HG03520 (cell line): ENCODE results near the gene TIFAB.
"Not testable (repeated sequence)": the region's sequence is repeated elsewhere in the genome, so short reads cannot be mapped to it uniquely, and the experiment has no call there.

ENCODE experiments used
- ATAC-seq: cut with Tn5 transposase; IDR thresholded peaks from one replicate; pipeline ENCODE4 v1.9.1; 2021; ENCODE audit warnings: mild to moderate bottlenecking, moderate library complexity; ENCODE audit not compliant: unreplicated experiment

The TIFAB gene, protein sequence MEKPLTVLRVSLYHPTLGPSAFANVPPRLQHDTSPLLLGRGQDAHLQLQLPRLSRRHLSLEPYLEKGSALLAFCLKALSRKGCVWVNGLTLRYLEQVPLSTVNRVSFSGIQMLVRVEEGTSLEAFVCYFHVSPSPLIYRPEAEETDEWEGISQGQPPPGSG

DNA sequence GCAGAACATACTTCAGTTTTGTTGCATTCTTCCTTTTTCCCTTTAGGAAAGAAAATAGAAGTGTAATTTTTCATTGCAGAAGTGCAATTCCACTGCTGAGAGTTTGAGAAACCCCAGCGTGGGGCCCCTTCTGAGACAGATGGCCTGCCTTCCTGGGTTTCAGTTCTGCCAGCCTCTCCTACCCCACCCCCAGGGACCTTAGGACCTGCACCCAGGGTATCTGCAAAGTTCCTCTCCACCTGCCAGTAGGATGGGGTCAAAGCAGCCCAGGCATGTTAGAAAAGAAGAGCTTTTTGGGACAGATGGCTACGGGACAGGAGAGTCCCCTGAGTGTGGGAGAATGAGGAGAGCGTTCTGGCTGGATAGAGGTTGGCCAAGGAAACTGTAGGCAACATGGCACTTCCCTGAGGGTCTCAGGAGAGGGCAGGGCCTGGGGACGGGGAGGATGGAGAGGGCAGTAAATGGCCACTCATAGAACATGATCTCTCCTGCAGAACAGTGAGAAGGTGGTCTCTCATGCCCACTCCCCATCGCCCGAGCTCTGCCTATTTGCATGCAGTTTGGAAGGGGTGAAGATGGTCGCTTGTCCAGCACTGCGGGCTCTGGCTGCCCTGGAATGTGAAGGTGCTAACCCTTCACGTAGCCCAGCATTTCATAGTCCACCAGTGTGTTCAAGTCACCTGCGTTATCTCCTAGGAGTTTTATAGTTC is at the start of gene TIFAB:
Gene TIFAB, minus strand, starts transcription at position 31 of the 710 bp plus-strand sequence. CDS start 2,412 bp downstream, outside the sequence.
- no peak for ATAC-seq

DNA sequence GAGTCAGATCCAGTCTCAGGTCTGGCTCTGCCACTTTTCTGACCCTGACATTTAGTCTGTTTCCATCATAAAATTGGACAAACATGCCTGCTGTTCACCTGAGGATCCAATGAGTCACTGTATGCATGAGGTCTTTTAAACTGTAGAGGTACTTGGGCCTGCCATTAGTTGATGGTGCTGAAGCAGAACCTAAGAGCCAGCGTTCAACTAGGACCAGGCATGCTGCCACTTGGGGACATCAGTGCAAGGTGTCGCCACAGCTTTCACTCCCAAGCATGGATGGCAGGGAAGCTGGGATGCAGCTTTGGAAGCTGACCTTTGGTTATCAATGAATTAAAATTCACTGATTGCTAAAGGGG is 46.5 kb upstream of the TIFAB start:
- ATAC-seq, result no peak

DNA sequence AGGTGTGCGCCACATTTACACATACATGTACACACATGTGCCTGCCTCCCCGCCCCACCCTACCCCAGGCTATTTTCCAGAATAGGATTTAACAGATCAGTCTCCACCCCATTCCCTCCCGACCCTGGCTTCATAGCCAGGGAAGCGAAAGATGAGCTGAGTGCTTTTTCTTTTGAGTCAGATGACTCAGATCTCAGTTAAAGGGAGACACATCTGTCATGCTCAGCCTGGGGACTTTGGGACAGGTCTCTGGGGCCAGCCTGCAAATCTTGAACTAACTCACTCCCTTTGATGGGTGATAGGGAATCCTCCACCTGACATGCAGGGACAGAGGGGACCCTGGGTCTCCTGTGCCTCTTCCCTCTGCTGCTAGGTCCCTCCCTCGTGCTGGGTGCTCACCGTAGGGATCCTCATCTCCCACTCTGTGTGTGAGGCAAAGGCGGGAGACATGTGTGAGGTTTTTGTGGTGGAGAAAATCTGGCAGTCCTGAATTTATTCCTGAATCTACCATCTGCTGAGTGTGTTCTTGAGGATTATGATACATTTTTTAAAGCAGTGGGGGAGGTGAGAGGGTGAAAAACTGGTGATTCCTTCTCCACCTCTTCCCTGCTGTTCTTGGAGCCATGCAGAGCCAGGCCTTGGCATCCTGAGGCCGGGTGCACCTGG is 46.0 kb upstream of the TIFAB start:
- ATAC-seq, result no peak

- not testable (repeated sequence) for ATAC-seq
Observed at GRCh38 chr5:135495531-135495930, 43.4 kb upstream of the TIFAB start.

DNA sequence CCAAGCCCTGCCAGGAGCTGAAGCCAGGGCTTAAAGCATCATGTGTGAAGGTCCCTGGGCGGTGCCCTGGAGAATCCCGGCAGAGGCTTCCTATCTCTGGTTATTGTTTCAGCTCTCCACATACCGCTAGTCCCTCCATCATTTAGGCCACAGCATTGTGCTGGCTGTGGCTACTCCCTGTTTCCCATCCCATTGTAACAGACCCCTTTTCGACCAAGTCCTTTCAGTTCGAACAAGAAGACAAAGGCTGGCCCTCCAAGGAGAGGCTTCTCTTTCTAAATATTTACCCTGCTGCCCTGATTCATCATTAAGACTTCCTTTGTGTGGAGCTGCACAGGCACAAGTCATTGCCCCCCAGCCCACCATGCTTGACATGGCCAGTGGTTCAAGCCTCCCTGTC is 42.0 kb upstream of the TIFAB start:
- ATAC-seq, result no peak

GRCh38 chr5:135493406-135494180 is 41.4 kb upstream of the TIFAB start:
- no peak for ATAC-seq

- ATAC-seq, result no peak
Observed at GRCh38 chr5:135492319-135492626, 40.1 kb upstream of the TIFAB start.

GRCh38 chr5:135491552-135492318 is 39.6 kb upstream of the TIFAB start:
- no peak for ATAC-seq

DNA sequence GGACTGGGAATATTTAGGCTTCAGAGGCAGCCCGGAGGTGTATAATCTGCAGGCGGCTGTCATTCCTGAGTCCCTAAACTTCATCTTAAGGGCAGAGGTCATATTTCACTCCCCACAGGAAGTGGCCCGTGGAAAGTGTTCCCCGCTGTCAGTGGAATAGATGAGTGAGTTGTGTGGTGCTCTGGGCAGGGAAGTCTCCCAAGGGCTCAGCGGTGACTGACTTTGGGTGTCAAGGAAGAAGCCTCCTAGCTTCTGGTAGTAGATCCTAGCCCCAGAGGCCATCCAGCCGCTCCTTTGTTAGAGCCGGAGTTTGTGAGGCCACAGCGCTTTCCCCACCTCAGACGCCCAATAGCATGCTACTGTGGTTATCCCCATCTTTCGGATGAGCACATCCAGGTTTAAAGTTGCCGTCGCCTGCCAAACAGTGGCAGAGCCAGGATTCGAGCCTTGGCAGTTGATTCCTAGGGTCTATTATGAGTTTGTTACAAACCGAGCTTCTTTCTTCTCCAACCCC is 38.9 kb upstream of the TIFAB start:
- ATAC-seq, result no peak

- no peak for ATAC-seq
Observed at GRCh38 chr5:135490245-135491037, 38.3 kb upstream of the TIFAB start.

DNA sequence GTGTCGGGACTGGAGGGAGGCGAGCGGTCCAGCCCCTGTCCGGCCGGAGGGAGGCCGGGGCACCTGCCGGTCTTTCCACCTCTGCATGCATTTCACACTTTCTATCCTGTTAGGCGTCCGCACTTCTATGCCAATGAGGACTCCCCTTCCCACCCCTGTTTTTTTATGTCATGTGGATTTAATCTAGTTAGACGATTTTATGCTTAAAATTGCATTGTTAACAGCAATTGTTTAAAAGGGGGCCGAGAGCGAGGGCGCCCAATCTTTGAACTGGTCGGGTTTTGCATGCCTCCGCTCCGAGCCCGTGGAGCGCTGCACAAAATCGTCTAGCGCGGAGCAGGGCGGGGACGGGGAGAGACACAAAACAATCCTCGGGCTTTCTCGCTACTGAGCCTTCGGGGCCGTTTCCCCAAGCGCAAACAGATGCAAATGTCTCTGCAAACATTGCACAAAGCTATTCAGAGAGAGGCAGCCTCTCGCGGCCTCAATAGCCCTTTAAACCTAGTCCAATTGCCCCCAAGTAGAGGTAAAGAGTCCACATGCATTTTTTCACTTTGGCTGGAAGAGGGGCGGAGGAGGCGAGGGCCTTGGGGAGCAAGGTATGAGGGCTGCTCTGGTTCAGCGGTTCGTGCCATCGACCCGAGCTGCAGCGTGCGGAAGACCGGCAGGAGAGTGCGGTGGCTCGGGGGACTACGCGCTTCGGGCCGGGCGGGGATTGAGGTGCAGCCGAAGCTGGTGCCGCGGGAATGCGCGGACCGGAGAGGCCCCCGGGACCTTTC is 37.5 kb upstream of the TIFAB start:
- ATAC-seq, result no peak

- no peak for ATAC-seq
Observed at GRCh38 chr5:135488727-135489465, 36.7 kb upstream of the TIFAB start.

DNA sequence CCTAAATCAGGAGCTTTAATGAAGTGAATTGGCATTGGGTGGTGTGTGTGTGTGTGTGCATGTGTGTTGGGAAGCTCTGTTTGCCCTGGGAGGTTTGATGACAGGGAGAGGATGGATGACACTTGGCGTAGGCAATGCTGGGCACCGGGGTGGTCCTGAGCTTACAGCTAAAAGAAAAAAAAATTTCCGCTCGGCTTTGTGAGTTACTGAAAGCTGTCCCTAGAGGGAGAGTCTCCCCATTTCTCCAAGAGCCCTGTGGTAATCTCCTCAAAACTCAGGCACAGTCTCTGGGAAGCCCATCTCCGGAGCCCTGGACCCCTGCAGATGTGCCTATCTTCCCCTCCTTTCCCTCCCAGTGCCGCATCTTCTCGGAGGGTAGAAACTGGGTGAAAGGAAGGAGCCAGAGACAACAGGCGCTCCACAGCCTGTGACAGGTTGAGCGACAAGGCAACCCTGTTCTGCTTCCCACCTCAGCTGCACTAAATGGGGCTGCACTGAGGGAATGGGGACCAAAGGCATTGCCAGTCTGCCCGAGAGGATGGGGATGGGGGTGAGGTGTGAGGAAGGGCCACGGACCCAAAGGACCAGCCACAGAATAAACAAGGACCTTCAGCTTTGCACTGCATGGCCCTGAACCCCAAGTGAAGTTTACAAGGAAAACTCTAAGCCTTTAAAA is 35.8 kb upstream of the TIFAB start:
- ATAC-seq, result no peak

DNA sequence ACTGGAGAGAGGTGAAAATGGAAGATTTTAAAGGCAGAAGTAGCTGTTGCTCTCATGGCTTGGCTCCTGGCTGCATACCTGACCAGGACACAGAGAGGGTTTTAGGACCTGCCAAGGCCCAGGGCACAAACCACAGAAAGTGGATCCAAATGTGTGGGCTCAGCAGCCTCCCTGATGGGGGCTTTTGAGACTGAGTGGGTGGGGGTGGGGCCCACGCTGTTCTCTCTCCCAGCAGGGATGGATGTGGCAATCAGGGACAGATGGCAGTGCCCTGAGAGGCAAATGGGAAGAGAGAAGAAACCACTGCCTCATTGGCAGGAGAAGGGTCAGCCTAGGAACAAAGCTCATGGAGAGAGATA is 34.9 kb upstream of the TIFAB start:
- ATAC-seq, result no peak

GRCh38 chr5:135486131-135487036 is 34.2 kb upstream of the TIFAB start:
- no peak for ATAC-seq

GRCh38 chr5:135484674-135485086 is 32.5 kb upstream of the TIFAB start:
- no peak for ATAC-seq

DNA sequence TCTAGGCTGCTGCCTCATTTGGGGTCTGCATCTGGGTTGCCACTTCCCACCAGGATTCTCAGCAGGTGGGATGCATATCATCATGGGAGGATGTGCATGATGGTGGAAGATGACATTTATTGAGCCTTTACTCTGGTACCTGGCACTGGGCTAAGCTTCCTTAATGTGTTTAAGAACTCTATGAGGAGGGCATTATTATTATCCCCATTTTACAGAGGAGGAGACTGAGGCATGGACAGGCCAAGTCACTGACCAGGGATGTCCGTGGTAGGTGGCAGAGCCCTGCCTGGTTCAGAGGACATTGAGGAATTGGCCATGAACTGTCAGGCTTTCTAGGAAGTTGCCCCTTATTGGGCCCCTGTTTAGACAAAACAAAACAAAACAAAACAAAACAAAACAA is 31.1 kb upstream of the TIFAB start:
- no peak for ATAC-seq
